Fibroblast of peridontal ligament (primary cell): ENCODE measurements around the gene CHN1.

Source experiments
- DNase-seq: peaks from one replicate; pipeline ENCODE4 v3.0.0-alpha.2; 2010; ENCODE audit errors: extremely low read depth

CHN1 gene

DNA sequence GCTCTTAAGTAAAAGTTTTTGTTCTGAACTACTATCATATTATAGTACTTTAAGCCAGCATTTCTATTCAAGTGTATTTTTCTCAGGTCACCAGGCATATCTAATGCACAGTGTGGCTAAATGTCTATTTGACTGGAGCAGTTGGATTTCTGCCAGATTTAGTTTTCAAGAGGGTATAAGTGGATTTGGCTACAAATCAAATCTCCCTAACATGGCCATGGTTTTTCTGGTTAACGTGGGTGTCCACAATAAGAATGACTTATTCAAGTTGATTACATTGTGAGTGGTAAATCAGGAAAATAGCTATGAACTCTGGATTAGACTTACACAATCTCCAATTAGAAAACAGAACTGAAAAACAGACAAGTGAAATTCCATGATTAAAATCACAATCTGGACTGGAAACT lies 5.7 kb upstream of the CHN1 start:
- DNase-seq = no peak

DNA sequence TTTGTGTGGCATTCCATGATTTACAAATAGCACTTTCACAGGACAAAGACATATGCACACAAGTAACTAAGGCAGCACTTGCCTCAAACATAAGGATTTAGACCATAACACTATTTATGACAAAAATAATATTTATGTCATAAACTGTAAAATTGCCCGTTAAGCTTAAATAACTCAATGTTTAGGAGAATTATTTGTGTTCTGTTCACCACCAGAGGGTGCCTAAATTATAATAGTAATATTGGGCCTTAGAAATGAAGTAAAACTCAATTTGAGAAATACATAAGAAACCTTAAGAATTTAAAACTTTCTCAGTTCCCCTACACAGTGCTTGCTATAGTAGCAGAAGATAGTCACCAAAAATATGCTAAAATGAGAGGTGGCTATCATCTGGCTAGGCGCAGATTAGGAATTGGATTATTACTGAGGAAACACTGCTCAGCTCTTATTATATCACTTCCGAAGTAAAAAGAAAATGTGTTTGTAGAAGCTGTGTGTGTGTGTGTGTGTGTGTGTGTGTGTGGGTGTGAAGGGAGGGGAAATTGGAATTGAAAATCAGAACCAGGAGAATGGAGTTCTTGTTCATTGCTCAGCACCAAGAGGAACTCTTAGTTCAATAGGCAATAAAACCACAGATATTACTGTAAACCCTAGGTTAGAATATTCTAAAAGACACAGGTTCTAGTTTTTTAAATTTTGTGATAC lies 4.9 kb upstream of the CHN1 start:
- DNase-seq = no peak

- no peak for DNase-seq
Observed at GRCh38 chr2:175008801-175009495, 3.8 kb upstream of the CHN1 start.

DNA sequence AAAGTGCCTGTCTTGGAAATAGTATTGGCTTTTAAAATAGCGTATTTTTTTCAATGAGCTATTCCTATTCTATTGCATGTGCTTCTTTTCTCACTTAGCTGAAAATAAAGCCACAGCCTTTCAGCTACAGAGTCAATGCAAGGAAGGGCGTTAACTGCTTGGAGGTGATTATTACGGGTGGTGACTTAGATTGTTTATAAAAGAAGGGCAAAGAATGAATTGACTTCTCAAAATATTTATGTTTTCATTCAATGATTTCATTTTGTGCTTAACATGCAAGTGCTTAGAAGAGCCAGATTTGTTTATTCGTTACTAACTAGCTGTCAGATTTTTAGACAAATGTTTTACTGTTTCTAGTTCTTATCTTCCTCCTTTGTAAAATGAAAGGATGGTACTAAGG lies 2.8 kb upstream of the CHN1 start:
- no peak for DNase-seq

- no peak for DNase-seq
Observed at GRCh38 chr2:175007510-175007909, 2.3 kb upstream of the CHN1 start.

DNA sequence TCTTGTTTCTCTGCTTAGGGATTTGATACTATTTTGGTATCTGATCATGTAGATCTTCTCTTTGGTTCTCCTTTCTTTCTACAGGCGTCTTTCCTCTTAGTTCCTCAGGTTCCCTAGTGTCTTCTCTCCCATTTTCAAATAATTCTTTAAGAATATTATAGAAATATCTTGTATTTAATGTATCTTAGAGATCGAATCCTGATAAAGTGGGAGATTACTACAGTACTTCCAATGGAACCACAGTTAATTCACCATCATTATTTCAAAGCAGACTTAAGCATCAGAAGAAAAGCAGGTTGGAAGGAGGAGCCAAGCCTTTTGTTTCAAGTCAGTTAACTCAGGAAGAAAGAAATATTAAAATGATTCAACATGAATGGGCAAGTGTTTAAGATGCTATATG lies 1.1 kb upstream of the CHN1 start:
- DNase-seq = no peak

GRCh38 chr2:175005733-175006264 lies 618 bp upstream of the CHN1 start:
- peak; percentile 33 for DNase-seq

GRCh38 chr2:175004730-175004979 lies 526 bp downstream of the CHN1 start:
- no peak for DNase-seq

DNA sequence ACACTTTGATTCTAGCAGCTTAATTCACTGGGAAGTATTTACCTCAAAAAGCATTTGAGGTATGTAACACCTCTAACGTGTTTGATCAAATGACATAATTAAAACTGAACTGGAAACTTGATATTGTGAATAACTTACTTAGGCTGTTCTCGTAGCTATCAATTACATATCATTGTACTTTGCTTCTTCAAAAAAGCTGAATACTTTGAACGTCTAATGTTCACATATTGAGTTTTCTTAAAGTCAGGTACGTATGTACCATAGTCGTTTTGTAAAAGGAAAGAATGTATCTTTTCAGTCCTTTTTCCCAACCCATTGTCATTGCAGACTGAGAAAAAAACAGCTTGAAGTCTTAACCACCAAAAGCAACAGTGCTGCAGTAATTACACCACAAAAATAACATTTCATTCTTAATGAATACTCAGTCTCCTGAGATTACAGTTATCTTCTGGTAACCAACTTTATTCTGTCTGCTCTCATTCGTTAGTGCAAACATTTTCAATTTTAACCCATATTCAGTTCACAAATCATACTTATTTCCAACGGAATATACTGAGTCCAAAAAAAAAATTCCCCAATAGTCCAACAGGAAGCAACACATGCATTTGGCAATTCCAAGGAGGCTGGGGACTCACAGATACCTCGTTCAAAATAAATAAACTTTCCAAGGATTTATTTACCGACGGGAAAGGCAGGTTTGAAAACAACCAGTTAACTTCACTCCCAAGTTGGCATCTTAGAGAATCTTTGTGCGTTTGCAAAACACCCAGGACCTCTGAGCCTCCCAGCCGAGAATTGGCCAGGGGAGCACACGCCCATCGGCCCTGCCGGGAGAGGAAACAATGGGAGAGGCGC lies 1.1 kb downstream of the CHN1 start:
- DNase-seq = no peak

GRCh38 chr2:175002547-175003274 lies 2.5 kb downstream of the CHN1 start:
- no peak for DNase-seq

GRCh38 chr2:175001566-175001965 lies 3.6 kb downstream of the CHN1 start:
- no peak for DNase-seq

GRCh38 chr2:174997110-174997509 lies 8.1 kb downstream of the CHN1 start:
- DNase-seq = peak; percentile 43

- no peak for DNase-seq
Observed at GRCh38 chr2:174996622-174997021, 8.6 kb downstream of the CHN1 start.

GRCh38 chr2:174994381-174994780 lies 10.8 kb downstream of the CHN1 start:
- DNase-seq = no peak

DNA sequence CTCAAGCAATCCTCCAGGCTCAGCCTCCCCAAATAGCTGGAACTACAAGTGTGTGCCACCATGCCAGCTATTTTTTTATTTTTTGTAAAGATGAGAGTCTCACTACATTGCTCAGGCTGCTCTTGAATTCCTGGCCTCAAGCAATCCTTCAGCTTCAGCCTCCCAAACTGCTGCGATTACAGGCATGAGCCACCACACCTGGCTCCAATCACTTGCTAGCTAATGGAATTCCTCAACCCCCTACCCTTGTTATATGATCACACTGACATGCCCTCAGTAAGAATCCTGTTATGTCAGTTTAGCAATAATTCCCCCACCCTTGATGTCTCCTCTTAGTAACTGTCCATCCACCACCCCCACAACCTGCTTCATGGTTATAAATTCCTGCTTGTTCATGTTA lies 12.3 kb downstream of the CHN1 start:
- no peak for DNase-seq

GRCh38 chr2:174985614-174986013 lies 19.6 kb downstream of the CHN1 start:
- DNase-seq = peak; percentile 76

- no peak for DNase-seq
Observed at GRCh38 chr2:174984561-174984960, 20.6 kb downstream of the CHN1 start.

DNA sequence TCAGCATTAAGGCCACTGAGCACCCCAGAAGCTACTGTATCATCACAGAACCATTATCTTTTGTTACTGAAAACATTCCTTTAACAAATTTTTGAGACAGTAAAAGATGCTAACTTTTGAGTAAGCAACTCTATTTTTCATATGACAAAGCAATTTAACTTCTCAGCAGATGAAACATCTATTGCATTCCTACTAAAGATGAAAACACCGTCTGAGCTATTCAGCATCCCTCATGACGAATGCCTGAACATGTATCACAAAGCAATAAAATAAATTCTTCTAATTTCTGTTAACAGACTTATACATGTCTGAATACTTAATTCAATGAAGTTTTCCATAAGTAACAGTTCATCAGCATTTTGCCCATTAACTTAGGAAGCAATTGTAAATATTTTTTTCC lies 23.9 kb downstream of the CHN1 start:
- no peak for DNase-seq

DNA sequence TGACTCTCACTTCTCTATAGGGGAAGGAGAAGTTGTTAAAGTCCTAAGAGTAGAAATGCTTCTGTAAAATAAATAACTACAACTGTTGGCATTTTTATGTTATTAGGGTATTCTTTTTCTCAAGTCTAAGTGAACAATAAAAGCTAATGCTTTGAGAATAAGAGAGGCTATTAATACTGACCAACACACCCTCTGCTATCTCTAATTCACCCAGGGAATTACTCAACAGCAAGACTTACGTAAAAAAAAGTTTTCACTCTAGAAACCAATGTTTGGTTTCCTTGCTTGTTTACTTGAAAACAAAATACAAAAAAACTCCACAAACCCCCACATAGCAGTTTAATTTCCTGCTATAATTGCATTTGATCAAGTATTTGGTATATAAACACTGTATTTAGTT lies 25.2 kb downstream of the CHN1 start:
- no peak for DNase-seq

GRCh38 chr2:174977364-174977763 lies 27.8 kb downstream of the CHN1 start:
- DNase-seq = no peak

GRCh38 chr2:174974131-174974530 lies 31.1 kb downstream of the CHN1 start:
- DNase-seq = no peak

DNA sequence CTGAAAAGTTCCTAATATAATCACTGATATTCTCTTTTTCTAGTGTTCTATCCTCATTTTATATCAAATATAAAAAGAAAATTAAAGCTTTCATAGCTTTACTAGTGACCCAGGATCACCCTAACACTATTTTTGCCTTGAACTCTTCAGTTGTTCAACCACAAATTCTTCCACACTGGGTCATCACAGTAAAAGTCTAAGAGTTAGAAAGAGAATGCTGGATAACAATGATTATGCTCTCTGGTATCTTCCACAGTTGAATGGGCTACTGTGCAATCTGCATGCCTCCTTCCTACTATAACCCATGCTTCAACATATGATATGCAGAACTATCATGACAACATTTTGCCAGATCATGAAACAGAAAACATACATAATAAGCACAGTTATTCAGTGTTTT lies 32.3 kb downstream of the CHN1 start:
- DNase-seq = peak; percentile 63
